Smooth muscle cell (in vitro differentiated cells): ENCODE measurements around the gene PGS1. TPM values are rescaled to one million over a fixed set of nuclear protein-coding genes. Genes with fewer than 3 reads are reported as not detected.

Experiments used
- DNase-seq: peaks from one replicate; lab custom pipeline; 2025; ENCODE audit not compliant: unreplicated experiment; lab: John Stamatoyannopoulos, UW
- H2AFZ ChIP-seq: fragments of 200-600 bp; sonication (generic); 2 replicates; pipeline ENCODE4 v1.6.0; 2016; ENCODE audit warnings: antibody characterized with exemption, low read depth, mild to moderate bottlenecking
- H3F3A ChIP-seq: fragments of 200-600 bp; sonication (generic); 2 replicates; pipeline ENCODE4 v1.6.0; 2017; ENCODE audit warnings: antibody characterized with exemption, low read depth
- H3K27ac ChIP-seq: fragments of 200-600 bp; sonication (generic); 2 replicates; pipeline ENCODE4 v1.5.1; 2016; ENCODE audit warnings: low read depth, mild to moderate bottlenecking
- H3K27me3 ChIP-seq: fragments of 200-600 bp; sonication (generic); 2 replicates; pipeline ENCODE4 v1.6.1; 2016; ENCODE audit warnings: low read depth, mild to moderate bottlenecking
- H3K36me3 ChIP-seq: fragments of 200-600 bp; sonication (generic); 2 replicates; pipeline ENCODE4 v1.5.1; 2016; ENCODE audit warnings: low read depth
- H3K4me1 ChIP-seq: fragments of 200-600 bp; sonication (generic); 2 replicates; pipeline ENCODE4 v1.5.1; 2016; ENCODE audit warnings: low read depth
- H3K4me2 ChIP-seq: fragments of 200-600 bp; sonication (generic); 2 replicates; pipeline ENCODE4 v1.6.0; 2016; ENCODE audit warnings: mild to moderate bottlenecking
- H3K4me3 ChIP-seq: fragments of 200-600 bp; sonication (generic); 2 replicates; pipeline ENCODE4 v1.5.1; 2016; ENCODE audit warnings: mild to moderate bottlenecking
- H3K79me2 ChIP-seq: fragments of 200-600 bp; sonication (generic); 2 replicates; pipeline ENCODE4 v1.6.0; 2016; ENCODE audit warnings: low read depth, mild to moderate bottlenecking
- H3K9ac ChIP-seq: fragments of 200-600 bp; sonication (generic); 2 replicates; pipeline ENCODE4 v1.6.0; 2016; ENCODE audit warnings: low read depth
- H3K9me3 ChIP-seq: fragments of 200-600 bp; sonication (generic); replicated peaks from 2 replicates; pipeline ENCODE4 v1.5.1; 2016; ENCODE audit warnings: low read depth
- H4K20me1 ChIP-seq: fragments of 200-600 bp; sonication (generic); 2 replicates; pipeline ENCODE4 v1.6.0; 2016; ENCODE audit warnings: low read depth
- CTCF ChIP-seq: fragments of 200-600 bp; sonication (generic); IDR thresholded peaks from 2 replicates; pipeline ENCODE4 v1.5.1; 2017; ENCODE audit warnings: borderline replicate concordance, mild to moderate bottlenecking, antibody characterized with exemption; ENCODE audit not compliant: insufficient read depth, poor library complexity, severe bottlenecking
- WGBS: methylation state at CpG from one replicate; pipeline ENCODE4 v1.1.7; 2016; ENCODE audit warnings: low lambda C conversion rate; 5-methylcytosine and 5-hydroxymethylcytosine counted together
- polyA plus RNA-seq: library from polyadenylated mRNA; unstranded; fragments of >200 nt; fragmentation: Nextera tagmentation; extraction: Ambion mirVana; gene quantifications from 2 replicates; pipeline ENCODE4 v1.2.1, GENCODE V29; 2016
- total RNA-seq: library from RNA; depleted of rRNA; stranded (reverse); fragments of >200 nt; gene quantifications from 2 replicates; pipeline ENCODE4 v1.2.3, GENCODE V29; 2014

PGS1 gene
- total and polyA plus RNA-seq, 2 experiments from 2014 or later = 22.6 to 29.9 TPM

DNA sequence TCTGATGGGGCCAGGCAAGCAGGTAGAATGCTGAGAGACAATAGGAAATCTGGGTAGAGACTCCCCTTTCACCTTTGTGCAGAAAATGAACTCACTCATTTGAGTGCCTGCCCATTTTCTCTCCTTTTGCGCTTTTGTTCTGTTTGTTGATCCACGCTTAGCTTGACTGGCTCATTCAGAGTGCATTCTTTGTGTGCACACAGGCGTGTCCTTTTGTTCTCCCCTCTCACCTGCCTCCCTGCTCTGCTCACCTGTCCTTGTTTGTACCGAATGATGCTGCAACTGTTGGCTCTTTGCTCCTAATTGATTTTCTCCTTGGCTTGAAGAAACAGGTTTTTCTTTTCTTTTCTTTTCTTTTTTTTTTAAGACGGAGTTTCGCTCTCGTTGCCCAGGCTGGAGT lies 15.8 kb downstream of the PGS1 start:
- no peak for TF ChIP-seq CTCF

DNA sequence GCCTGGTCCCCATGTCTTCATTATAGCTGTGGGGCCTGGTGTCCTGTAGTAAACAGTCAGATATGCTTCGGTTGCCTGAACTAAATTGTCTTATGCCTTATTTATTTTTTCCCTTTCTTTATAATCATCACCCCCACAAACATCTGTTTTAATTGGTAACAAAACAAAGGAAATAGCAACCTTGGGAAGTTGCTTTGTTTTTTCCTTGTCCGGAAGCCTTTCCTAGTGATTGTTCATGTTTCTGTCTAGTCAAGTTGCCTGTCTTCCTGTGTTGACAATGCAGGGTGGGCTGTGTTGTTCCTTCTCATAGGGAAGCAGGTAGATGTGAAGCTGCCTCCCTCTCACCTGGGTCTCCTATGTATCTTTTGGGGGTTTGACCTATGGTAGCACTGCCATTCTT lies 16.7 kb downstream of the PGS1 start:
- Histone ChIP-seq H3K4me3 (no peak overlapping the region), H2AFZ (no peak overlapping the region), H3K4me1 (peaks cover 17% of the 10 kb centered on the region), H3K79me2 (peaks cover 50% of the 10 kb centered on the region), H3K27me3 (no peaks in the 10 kb centered on the region), H4K20me1 (peaks cover 30% of the 10 kb centered on the region), H3F3A (peaks cover 27% of the 10 kb centered on the region), H3K9ac (no peak overlapping the region), H3K36me3 (no peaks in the 10 kb centered on the region), H3K4me2 (no peak overlapping the region), H3K9me3 (no peaks in the 10 kb centered on the region), H3K27ac (peak overlapping the region; percentile 57)
- WGBS = 71% methylated on average over 2 of the region's 2 CpGs
- DNase-seq = no peak
- TF ChIP-seq CTCF = no peak

More for the DNA sequence above, 15.8 kb downstream of the PGS1 start:
- H3K79me2 ChIP-seq = peaks cover 56% of the 10 kb centered on the region
- no peak overlapping the region for H3K4me2 ChIP-seq
- no peaks in the 10 kb centered on the region for H3K36me3 ChIP-seq
- H2AFZ ChIP-seq = no peak overlapping the region
- H3K4me3 ChIP-seq = no peak overlapping the region
- peak overlapping the region; percentile 57 for H3K27ac ChIP-seq
- H4K20me1 ChIP-seq = peaks cover 35% of the 10 kb centered on the region
- H3F3A ChIP-seq = peaks cover 27% of the 10 kb centered on the region
- DNase-seq = no peak
- peaks cover 17% of the 10 kb centered on the region for H3K4me1 ChIP-seq
- WGBS = 89% methylated on average over 7 of the region's 7 CpGs
- no peaks in the 10 kb centered on the region for H3K9me3 ChIP-seq
- no peaks in the 10 kb centered on the region for H3K27me3 ChIP-seq
- no peak overlapping the region for H3K9ac ChIP-seq

- no peak for TF ChIP-seq CTCF
- no peaks in the 10 kb centered on the region for H3K9me3 ChIP-seq
- H3K36me3 ChIP-seq = no peaks in the 10 kb centered on the region
- peaks cover 50% of the 10 kb centered on the region for H3K79me2 ChIP-seq
- peaks cover 13% of the 10 kb centered on the region for H3K4me1 ChIP-seq
- DNase-seq = no peak
- H3K27ac ChIP-seq = peak overlapping the region; percentile 82
- no peak overlapping the region for H3K4me2 ChIP-seq
- peaks cover 32% of the 10 kb centered on the region for H3F3A ChIP-seq
- no peak overlapping the region for H3K4me3 ChIP-seq
- 89% methylated on average over 14 of the region's 14 CpGs for WGBS
- no peak overlapping the region for H2AFZ ChIP-seq
- H3K9ac ChIP-seq = no peak overlapping the region
- H3K27me3 ChIP-seq = no peaks in the 10 kb centered on the region
- H4K20me1 ChIP-seq = peaks cover 32% of the 10 kb centered on the region
Measured at GRCh38 chr17:78396441-78397337, 18.2 kb downstream of the PGS1 start.

DNA sequence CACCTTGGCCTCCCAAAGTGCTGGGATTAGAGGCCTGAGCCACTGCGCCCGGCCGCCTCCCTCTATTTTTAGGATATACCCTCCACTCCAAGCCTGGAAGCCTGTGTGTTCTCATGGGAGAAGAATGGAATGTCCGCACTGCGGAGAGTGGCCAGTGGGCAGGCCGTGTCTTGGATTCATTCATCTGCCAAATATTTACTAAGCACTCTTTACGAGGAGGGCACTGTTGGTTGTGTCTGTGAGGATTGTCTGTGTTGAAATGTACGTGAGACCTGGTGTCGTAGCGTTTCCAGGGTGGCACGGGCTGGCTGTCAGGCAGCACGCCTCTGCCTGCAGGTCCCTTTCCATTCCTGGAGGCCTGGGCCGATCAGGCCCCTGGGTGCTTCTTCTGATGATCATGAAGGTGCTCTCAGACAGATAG lies 19.2 kb downstream of the PGS1 start:
- no peak for DNase-seq
- H3K79me2 ChIP-seq = peaks cover 48% of the 10 kb centered on the region
- H4K20me1 ChIP-seq = peaks cover 26% of the 10 kb centered on the region
- peaks cover 32% of the 10 kb centered on the region for H3F3A ChIP-seq
- no peak for TF ChIP-seq CTCF
- peaks cover 8% of the 10 kb centered on the region for H3K4me1 ChIP-seq
- no peaks in the 10 kb centered on the region for H3K9me3 ChIP-seq
- peak overlapping the region; percentile 55 for H3K4me2 ChIP-seq
- peak overlapping the region; percentile 24 for H3K9ac ChIP-seq
- H3K27me3 ChIP-seq = no peaks in the 10 kb centered on the region
- no peaks in the 10 kb centered on the region for H3K36me3 ChIP-seq
- H3K27ac ChIP-seq = peak overlapping the region; percentile 82
- WGBS = 23% methylated on average over 13 of the region's 13 CpGs
- no peak overlapping the region for H2AFZ ChIP-seq
- H3K4me3 ChIP-seq = no peak overlapping the region
